ENCODE measurements around the gene ZNF606.

GRCh38 chr19:58034477-58034793 lies 31.8 kb upstream of the ZNF606 start:
- TF ChIP-seq CTCF (IDR thresholded peaks at IDR 0.05; ENCODE audit: extremely low read depth in 1 of 2, insufficient read depth in 1 of 2, low read depth in 1 of 2, low read length in 2 of 2) (no peak), FOS (IDR thresholded peaks at IDR 0.05; ENCODE audit: borderline replicate concordance, insufficient read depth, low read length) (no peak), POLR2AphosphoS5 (IDR thresholded peaks at IDR 0.05; ENCODE audit: insufficient read depth, low read depth, low read length) (no peak)
